Left ventricle myocardium superior (tissue), 1 donor: ENCODE measurements around the gene ZSWIM4. TPM values are rescaled to one million over a fixed set of nuclear protein-coding genes. Genes with fewer than 3 reads are reported as not detected.

Experiments used
- ATAC-seq: fragments of 200-7000 bp; cut with Tn5 transposase; one replicate; pipeline ENCODE4 v1.9.1; 2020; ENCODE audit warnings: mild to moderate bottlenecking, moderate library complexity
- DNase-seq: peaks from one replicate; pipeline ENCODE4 v3.0.0-alpha.2; 2020
- intact Hi-C: fragments of 100-400 bp; cut with micrococcal nuclease; formaldehyde crosslinking; loops from one replicate; pipeline ENCODE4 v1.11.0; 2022
- microRNA-seq: library from miRNA; unstranded; fragments of <30 nt; microRNA quantifications from one replicate; pipeline ENCODE4 v1.2.0, GENCODE V29; 2020; ENCODE audit warnings: borderline number of aligned reads
- total RNA-seq: library from RNA; stranded (reverse); fragmentation: NEBNext Ultra II Directional; extraction: Animal tissue kit (Norgen Biotek cat#: 25700); gene quantifications from one replicate; pipeline ENCODE4 v1.2.1, GENCODE V29; 2021
- donor health status: DM: no; HTN: yes; CAD: no; lungs with severe emphysema.

ZSWIM4 gene
- total RNA-seq, 1 donor from 2014 or later, result 2.3 TPM

- ATAC-seq (no peak), DNase-seq (no peak)
- intact Hi-C loops, result loop anchor here (5.0 kb wide), 1 partner anchor 191 kb away; the partner anchor contains the start of gene MISP3
These were observed 86.0 kb downstream of the ZSWIM4 start for GRCh38 chr19:13881251-13881691.

Small RNA genes lying within 50 kb of the gene (microRNA-seq; reads per million reads assigned to microRNA genes)
- gene MIR181C (656 reads per million, percentile 69 among the genes with 10 or more reads in this experiment), gene MIR181D (234 reads per million, percentile 57 among the genes with 10 or more reads in this experiment)

Other genes with a start within 250 kb of the ZSWIM4 start
- gene MRI1, start 30.9 kb upstream of the ZSWIM4 start, total RNA-seq, result 13.7 TPM
- 91.1 TPM for gene C19orf53, start 21.0 kb upstream of the ZSWIM4 start, total RNA-seq
- gene NANOS3, start 81.7 kb downstream of the ZSWIM4 start, total RNA-seq, result 0.69 TPM
- gene BRME1, start 110.7 kb downstream of the ZSWIM4 start, total RNA-seq, result 0.72 TPM
- 19.6 TPM for gene CC2D1A, start 110.8 kb downstream of the ZSWIM4 start, total RNA-seq
- gene PODNL1, start 143.0 kb downstream of the ZSWIM4 start, total RNA-seq, result 2.0 TPM
- 18.2 TPM for gene DCAF15, start 157.1 kb downstream of the ZSWIM4 start, total RNA-seq
- 15.7 TPM for gene RFX1, start 210.9 kb downstream of the ZSWIM4 start, total RNA-seq
- not detected for gene RLN3, start 232.7 kb downstream of the ZSWIM4 start, total RNA-seq
- gene IL27RA, start 236.3 kb downstream of the ZSWIM4 start, total RNA-seq, result 5.4 TPM